ENCODE measurements around the gene MCM3AP.
A peak's percentile ranks its signal among the peaks of the same experiment; 100 is the strongest.
"Not testable (repeated sequence)": the region's sequence is repeated elsewhere in the genome, so short reads cannot be mapped to it uniquely, and the experiment has no call there.

The MCM3AP gene

DNA sequence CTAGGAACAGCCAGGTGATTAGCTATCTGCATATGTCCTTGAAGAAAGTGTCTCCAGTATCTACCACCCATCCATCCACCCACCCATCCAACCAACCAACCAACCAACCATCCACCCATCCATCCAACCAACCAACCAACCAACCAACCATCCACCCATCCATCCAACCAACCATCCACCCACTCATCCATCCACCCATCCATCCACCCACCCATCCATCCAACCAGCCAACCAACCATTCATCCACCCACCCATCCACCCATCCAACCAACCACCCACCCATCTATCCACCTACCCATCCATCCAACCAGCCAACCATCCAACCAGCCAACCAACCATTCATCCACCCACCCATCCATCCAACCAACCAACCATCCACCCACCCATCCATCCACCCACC lies 26.2 kb upstream of the MCM3AP start:
- DNase-seq (ENCODE audit: low spot score), result no peak

- not testable (repeated sequence) for DNase-seq (ENCODE audit: low spot score)
Measured at GRCh38 chr21:46310260-46310659, 24.8 kb upstream of the MCM3AP start.

- DNase-seq (ENCODE audit: low spot score), result no peak
Measured at GRCh38 chr21:46308431-46308830, 23.0 kb upstream of the MCM3AP start.

- DNase-seq (ENCODE audit: low spot score), result no peak
Measured at GRCh38 chr21:46307625-46308024, 22.2 kb upstream of the MCM3AP start.

GRCh38 chr21:46304955-46305354 lies 19.5 kb upstream of the MCM3AP start:
- DNase-seq (ENCODE audit: low spot score), result no peak

DNA sequence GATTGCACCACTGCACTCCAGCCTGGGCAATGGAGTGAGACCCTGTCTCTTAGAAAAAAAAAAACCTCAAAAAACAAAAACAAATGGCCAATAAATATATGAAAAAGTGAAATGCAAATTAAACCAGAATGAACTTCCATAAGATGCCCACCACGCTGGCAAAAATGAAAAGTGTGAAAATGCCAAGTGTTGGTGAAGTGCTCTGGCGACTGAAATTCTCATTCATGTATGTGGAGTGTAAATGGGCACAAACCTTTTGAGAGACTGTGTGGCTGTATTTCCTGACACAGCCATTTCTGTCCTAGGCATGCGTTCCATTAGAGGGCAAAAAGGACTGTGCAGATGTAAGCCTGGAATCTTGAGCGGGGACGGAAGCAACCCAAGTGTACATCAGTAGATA lies 19.0 kb upstream of the MCM3AP start:
- DNase-seq (ENCODE audit: low spot score), result no peak

GRCh38 chr21:46301759-46302158 lies 16.3 kb upstream of the MCM3AP start:
- no peak for DNase-seq (ENCODE audit: low spot score)

DNA sequence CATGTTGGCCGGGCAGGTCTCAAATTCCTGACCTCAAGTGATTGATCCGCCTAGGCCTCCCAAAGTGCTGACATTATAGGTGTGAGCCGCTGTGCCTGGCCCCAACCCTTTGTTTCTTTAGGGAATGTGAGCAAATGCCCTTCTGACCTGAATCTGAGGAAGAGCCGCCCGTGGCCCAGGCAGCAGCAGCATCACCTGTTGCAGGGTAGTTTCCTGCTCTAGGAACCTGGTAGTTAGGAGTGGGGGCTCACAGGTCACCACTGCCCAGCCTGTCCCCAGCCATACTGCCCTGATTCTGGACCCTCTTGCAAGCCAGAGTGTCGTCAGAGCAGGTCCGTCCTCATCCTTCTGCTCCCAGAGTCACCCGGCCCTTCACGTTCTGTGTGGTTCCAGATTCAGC lies 13.8 kb upstream of the MCM3AP start:
- DNase-seq (ENCODE audit: low spot score), result no peak

GRCh38 chr21:46297338-46298271 lies 12.2 kb upstream of the MCM3AP start:
- DNase-seq (ENCODE audit: low spot score), result no peak

DNA sequence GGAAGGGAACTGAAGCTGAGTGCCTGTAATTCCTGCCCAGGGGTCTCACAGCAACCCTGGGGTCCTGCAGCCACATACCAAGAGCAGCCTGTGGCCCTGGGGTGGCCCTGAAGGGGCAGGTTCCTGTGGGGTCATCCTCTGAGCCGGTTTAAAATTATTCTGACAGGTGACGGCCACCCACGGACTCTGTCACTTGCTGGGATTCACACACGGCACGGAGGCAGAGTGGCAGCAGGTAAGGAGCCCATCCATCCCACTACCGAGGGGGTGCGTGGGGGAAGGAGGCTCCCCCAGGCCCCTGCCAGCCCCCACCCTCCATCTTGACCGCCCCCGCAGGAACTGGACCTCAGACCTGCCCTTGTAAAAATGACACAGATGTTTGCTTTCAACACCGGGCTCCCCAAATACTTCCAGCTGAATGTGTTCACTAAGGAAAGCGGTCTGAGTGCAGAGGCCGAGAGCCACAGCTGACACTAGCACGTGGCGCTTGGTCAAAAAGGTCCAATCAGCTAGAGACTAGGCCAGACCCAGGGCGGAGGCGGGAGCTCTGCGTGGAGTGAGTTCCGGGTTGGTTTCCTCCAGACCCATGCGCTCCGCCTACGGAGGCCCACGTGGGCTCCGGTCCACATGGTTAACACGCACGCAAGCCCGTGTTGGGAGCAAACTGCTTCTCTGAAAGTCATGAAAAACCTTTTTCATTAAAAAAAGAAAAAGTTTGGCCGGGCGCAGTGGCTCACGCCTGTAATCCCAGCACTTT lies 10.8 kb upstream of the MCM3AP start:
- no peak for DNase-seq (ENCODE audit: low spot score)

- no peak for DNase-seq (ENCODE audit: low spot score)
Measured at GRCh38 chr21:46295177-46295770, 9.9 kb upstream of the MCM3AP start.

DNA sequence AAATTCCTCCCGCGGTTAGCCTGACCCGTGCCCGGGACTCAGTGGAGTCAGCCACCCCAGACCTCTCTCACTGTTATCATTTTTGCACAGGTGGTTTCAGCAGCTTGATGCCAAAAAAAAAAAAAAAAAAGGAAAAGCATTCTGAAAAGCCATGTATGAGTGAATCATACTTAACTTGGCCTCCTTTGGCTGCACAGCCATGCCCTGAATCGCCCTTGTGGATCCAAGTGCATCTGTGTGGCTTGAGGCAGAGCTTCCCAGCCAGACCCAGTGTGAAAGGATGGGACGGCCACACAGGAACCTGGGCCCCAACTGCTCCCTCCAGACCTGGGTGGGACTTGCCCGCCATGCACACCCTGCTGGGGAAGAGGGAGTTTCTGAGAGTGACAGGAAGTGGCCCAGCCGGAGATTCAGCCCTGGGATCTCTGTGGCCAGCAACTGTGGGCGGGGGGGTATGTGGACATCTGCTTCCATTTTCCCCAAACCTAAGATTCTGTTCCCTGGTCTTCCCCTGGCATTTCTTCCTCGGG lies 9.3 kb upstream of the MCM3AP start:
- DNase-seq (ENCODE audit: low spot score), result no peak

DNA sequence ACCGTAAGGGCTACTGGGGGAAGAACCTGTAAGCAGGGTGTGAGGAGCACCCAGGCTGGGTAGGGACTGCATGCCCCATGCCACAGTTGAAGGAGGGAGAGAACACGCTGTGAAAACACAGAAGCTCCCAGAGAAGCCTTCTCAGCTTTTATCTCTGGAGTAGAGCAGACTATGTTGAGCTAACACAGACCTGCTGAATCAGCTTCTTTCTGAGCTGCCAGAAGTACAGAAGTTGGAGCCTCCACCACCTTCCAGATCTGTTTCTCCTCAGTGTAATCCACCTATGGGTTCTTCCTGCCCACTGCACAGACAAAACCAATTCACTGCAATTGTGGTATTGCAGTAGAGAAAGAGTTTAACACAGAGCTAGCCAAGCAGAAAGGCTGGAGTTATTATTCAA lies 6.2 kb upstream of the MCM3AP start:
- no peak for DNase-seq (ENCODE audit: low spot score)

DNA sequence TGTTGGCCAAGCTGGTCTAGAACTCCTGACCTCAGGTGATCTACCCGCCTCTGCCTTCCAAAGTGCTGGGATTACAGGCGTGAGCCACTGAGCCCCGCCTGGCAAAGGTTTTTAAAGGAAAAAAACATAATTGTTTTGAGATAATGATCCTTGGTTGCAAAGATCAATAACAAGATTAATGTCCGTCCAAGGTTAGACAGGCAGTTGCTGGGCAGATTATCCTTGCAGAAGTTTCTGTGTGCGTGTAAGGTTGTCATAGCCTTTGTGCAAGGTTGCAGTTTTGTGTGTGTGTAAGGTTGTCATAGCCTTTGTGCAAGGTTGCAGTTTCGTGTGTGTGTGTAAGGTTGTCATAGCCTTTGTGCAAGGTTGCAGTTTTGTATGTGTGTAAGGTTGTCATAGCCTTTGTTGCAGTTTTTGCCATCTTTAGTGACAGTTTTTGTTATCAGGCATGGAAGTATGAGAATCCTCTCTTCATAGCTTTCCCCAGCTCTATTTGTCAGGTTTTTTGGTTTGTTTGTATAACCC lies 4.3 kb upstream of the MCM3AP start:
- DNase-seq (ENCODE audit: low spot score), result no peak

GRCh38 chr21:46287541-46287940 lies 2.1 kb upstream of the MCM3AP start:
- DNase-seq (ENCODE audit: low spot score), result no peak

- DNase-seq (ENCODE audit: low spot score), result no peak
Measured at GRCh38 chr21:46286648-46287002, 1.2 kb upstream of the MCM3AP start.

GRCh38 chr21:46285761-46286647 lies 593 bp upstream of the MCM3AP start, which contains the start of gene YBEY:
YBEY (plus strand) TSS chr21:46286342; CDS start chr21:46286914, 572 bp downstream.
- peak; percentile 91 for DNase-seq (ENCODE audit: low spot score)

DNA sequence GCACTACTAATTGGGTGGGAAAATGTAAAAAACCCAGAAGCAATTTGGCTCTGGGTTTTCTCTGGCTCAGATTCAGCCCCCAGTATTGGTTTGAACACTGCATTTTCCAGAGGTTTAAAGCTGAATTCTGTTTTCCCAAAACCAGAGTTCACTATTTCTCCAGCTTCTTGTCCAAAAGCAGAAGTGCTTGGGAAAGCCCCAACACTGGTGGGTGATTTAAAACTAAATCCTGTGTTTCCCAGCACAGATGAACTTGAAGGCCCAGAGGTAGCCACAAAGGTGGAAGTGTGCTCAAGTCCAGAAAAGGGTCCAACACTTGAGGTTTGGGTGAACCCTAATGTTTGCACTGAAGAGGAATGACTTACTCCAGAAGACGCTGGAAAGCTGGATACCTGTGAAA lies 678 bp downstream of the MCM3AP start:
- no peak for DNase-seq (ENCODE audit: low spot score)

- DNase-seq (ENCODE audit: low spot score), result no peak
Measured at GRCh38 chr21:46284077-46284644, 1.2 kb downstream of the MCM3AP start.

- DNase-seq (ENCODE audit: low spot score), result no peak
Measured at GRCh38 chr21:46274797-46275390, 10.5 kb downstream of the MCM3AP start.

GRCh38 chr21:46273341-46273740 lies 12.1 kb downstream of the MCM3AP start:
- no peak for DNase-seq (ENCODE audit: low spot score)

Data from NAMALWA (cell line).